T1000 (cell line): ENCODE measurements around the gene EGFR.

Source experiments
- DNase-seq: peaks from one replicate; lab custom pipeline; 2025; ENCODE audit warnings: mixed read lengths; lab: John Stamatoyannopoulos, UW

Gene EGFR

GRCh38 chr7:55101359-55101758 is 82.5 kb downstream of the EGFR start:
- DNase-seq = no peak

- DNase-seq = no peak
Measured at GRCh38 chr7:55104123-55104522, 85.3 kb downstream of the EGFR start.

- no peak for DNase-seq
Measured at GRCh38 chr7:55104712-55105433, 86.1 kb downstream of the EGFR start.

GRCh38 chr7:55105952-55106351 is 87.1 kb downstream of the EGFR start:
- no peak for DNase-seq

GRCh38 chr7:55107946-55108345 is 89.1 kb downstream of the EGFR start:
- no peak for DNase-seq

GRCh38 chr7:55108401-55108800 is 89.6 kb downstream of the EGFR start:
- DNase-seq = no peak

GRCh38 chr7:55108818-55109217 is 90.0 kb downstream of the EGFR start:
- DNase-seq = no peak

- no peak for DNase-seq
Measured at GRCh38 chr7:55109404-55110167, 90.8 kb downstream of the EGFR start.

GRCh38 chr7:55110282-55110992 is 91.6 kb downstream of the EGFR start:
- DNase-seq = no peak

GRCh38 chr7:55110993-55111361 is 92.2 kb downstream of the EGFR start:
- DNase-seq = no peak

GRCh38 chr7:55112056-55112455 is 93.2 kb downstream of the EGFR start:
- no peak for DNase-seq

- DNase-seq = no peak
Measured at GRCh38 chr7:55113760-55114540, 95.1 kb downstream of the EGFR start.

- no peak for DNase-seq
Measured at GRCh38 chr7:55117286-55117685, 98.5 kb downstream of the EGFR start.

- DNase-seq = no peak
Measured at GRCh38 chr7:55118426-55118825, 99.6 kb downstream of the EGFR start.

- DNase-seq = no peak
Measured at GRCh38 chr7:55119571-55119970, 100.8 kb downstream of the EGFR start.

GRCh38 chr7:55120074-55120473 is 101.3 kb downstream of the EGFR start:
- no peak for DNase-seq

- no peak for DNase-seq
Measured at GRCh38 chr7:55120501-55121198, 101.8 kb downstream of the EGFR start.

- DNase-seq = no peak
Measured at GRCh38 chr7:55121249-55121648, 102.4 kb downstream of the EGFR start.

GRCh38 chr7:55122263-55122662 is 103.4 kb downstream of the EGFR start:
- DNase-seq = no peak

- no peak for DNase-seq
Measured at GRCh38 chr7:55124989-55125875, 106.4 kb downstream of the EGFR start.
